DMS 273 treated with DMSO at 0.1 percent for 48 hours (cell line): ENCODE results near the gene TMEM94.
"Not testable (repeated sequence)": the region's sequence is repeated elsewhere in the genome, so short reads cannot be mapped to it uniquely, and the experiment has no call there.

ENCODE experiments used
- DNase-seq: peaks from one replicate; lab custom pipeline; 2025; lab: John Stamatoyannopoulos, UW

TMEM94 gene

GRCh38 chr17:75456417-75457046 lies at the start of gene TMEM94:
Gene TMEM94 (plus strand): TSS chr17:75456635. CDS start chr17:75471906, 15,271 bp downstream.
- DNase-seq, result peak; percentile 94

GRCh38 chr17:75407655-75408352 lies 48.6 kb upstream of the TMEM94 start:
- DNase-seq, result no peak

- no peak for DNase-seq
Observed at GRCh38 chr17:75410141-75410540, 46.3 kb upstream of the TMEM94 start.

- no peak for DNase-seq
Observed at GRCh38 chr17:75411328-75412067, 44.9 kb upstream of the TMEM94 start.

GRCh38 chr17:75412455-75413317 lies 43.7 kb upstream of the TMEM94 start:
- peak; percentile 47 for DNase-seq

- no peak for DNase-seq
Observed at GRCh38 chr17:75414488-75414887, 41.9 kb upstream of the TMEM94 start.

- no peak for DNase-seq
Observed at GRCh38 chr17:75416006-75416405, 40.4 kb upstream of the TMEM94 start.

- no peak for DNase-seq
Observed at GRCh38 chr17:75417054-75417580, 39.3 kb upstream of the TMEM94 start.

GRCh38 chr17:75418531-75418930 lies 37.9 kb upstream of the TMEM94 start:
- no peak for DNase-seq

- DNase-seq, result no peak
Observed at GRCh38 chr17:75428543-75429469, 27.6 kb upstream of the TMEM94 start.

- DNase-seq, result no peak
Observed at GRCh38 chr17:75430159-75430974, 26.1 kb upstream of the TMEM94 start.

- no peak for DNase-seq
Observed at GRCh38 chr17:75433218-75433783, 23.1 kb upstream of the TMEM94 start.

- DNase-seq, result not testable (repeated sequence)
Observed at GRCh38 chr17:75434433-75434832, 22.0 kb upstream of the TMEM94 start.

GRCh38 chr17:75437404-75437803 lies 19.0 kb upstream of the TMEM94 start:
- not testable (repeated sequence) for DNase-seq

- no peak for DNase-seq
Observed at GRCh38 chr17:75439287-75439686, 17.1 kb upstream of the TMEM94 start.

- no peak for DNase-seq
Observed at GRCh38 chr17:75440738-75441448, 15.5 kb upstream of the TMEM94 start.

- no peak for DNase-seq
Observed at GRCh38 chr17:75442168-75443103, 14.0 kb upstream of the TMEM94 start.

- DNase-seq, result no peak
Observed at GRCh38 chr17:75445296-75445695, 11.1 kb upstream of the TMEM94 start.
